Upper lobe of left lung (tissue), 6 donors: ENCODE data around the gene ZNF787. TPM values are rescaled to one million over a fixed set of nuclear protein-coding genes. Genes with fewer than 3 reads are reported as not detected.
A peak's percentile ranks its signal among the peaks of the same experiment; 100 is the strongest.

Experiments
- ATAC-seq, 2 donors: fragments of 200-7000 bp; cut with Tn5 transposase; one replicate each; pipeline ENCODE4 v1.9.1; 2022; ENCODE audit warnings: mild to moderate bottlenecking in 2 of 2, moderate library complexity in 2 of 2; ENCODE audit not compliant: low FRiP score in 2 of 2
- DNase-seq, 2 donors: peaks; one replicate each; pipeline ENCODE4 v3.0.0-alpha.2; 2019 to 2020
- H3K27ac ChIP-seq, 4 donors: fragments of 200-600 bp; sonication (generic); one replicate each; pipeline ENCODE4 v1.5.1; 2016 to 2019
- H3K27me3 ChIP-seq, 4 donors: fragments of 200-600 bp; sonication (generic); one replicate each; pipeline ENCODE4 v1.5.1; 2017 to 2019
- H3K36me3 ChIP-seq, 4 donors: fragments of 200-600 bp; sonication (generic); one replicate each; pipeline ENCODE4 v1.5.1; 2016 to 2019
- H3K4me1 ChIP-seq, 4 donors: fragments of 200-600 bp; sonication (generic); one replicate each; pipeline ENCODE4 v1.5.1; 2018 to 2019
- H3K4me3 ChIP-seq, 4 donors: fragments of 200-600 bp; sonication (generic); one replicate each; pipeline ENCODE4 v1.5.1; 2017 to 2019; ENCODE audit warnings: mild to moderate bottlenecking in 2 of 4, moderate library complexity in 1 of 4
- H3K9me3 ChIP-seq, 4 donors: fragments of 200-600 bp; sonication (generic); one replicate each; pipeline ENCODE4 v1.5.1; 2018 to 2019
- CTCF ChIP-seq, 6 experiments: fragments of 450-650 bp in 4 of 6; fragments of 200-600 bp in 2 of 6; sonication (generic) in 2 of 6; IDR thresholded peaks; one replicate each; pipeline ENCODE4 v1.5.1; 2016 to 2019; ENCODE audit warnings: antibody characterized with exemption in 6 of 6
- EP300 ChIP-seq, 4 donors: sonication (generic); formaldehyde crosslinking; IDR thresholded peaks; one replicate each; pipeline ENCODE4 v1.5.1; 2017; ENCODE audit warnings: antibody characterized with exemption in 4 of 4, control low read depth in 2 of 4
- POLR2A ChIP-seq, 4 donors: fragments of 450-650 bp; IDR thresholded peaks; one replicate each; pipeline ENCODE4 v1.5.1; 2016 to 2017; ENCODE audit warnings: antibody characterized with exemption in 4 of 4, mild to moderate bottlenecking in 2 of 4
- POLR2AphosphoS5 ChIP-seq, 2 donors: sonication (generic); formaldehyde crosslinking; IDR thresholded peaks; one replicate each; pipeline ENCODE4 v1.5.1; 2017; ENCODE audit warnings: antibody characterized with exemption in 2 of 2
- WGBS, 2 donors: methylation state at CpG; one replicate each; pipeline ENCODE4 v1.1.5; 2017 to 2018; 5-methylcytosine and 5-hydroxymethylcytosine counted together
- total RNA-seq, 6 donors: library from RNA; depleted of rRNA in 4 of 6; stranded (reverse); fragments of >200 nt in 4 of 6; gene quantifications; one replicate each; pipeline versions ENCODE4 v1.1.0 to v1.2.1, GENCODE V29; 2016 to 2021
- donor health status: DM: no; HTN: no; CAD: no; lungs with moderate emphysema.
- donor health status: DM: no; HTN: yes; CAD: no; lungs with severe emphysema.

Gene ZNF787
- total RNA-seq, 6 donors from 2014 or later, result 20.5 to 45.4 (median 35.8) TPM

- peak overlapping the region; percentile 66 to 95 (median 90) for H3K4me3 ChIP-seq
- peaks cover 0 to 9% (median 0%) of the 10 kb centered on the region in 4 donors for H3K36me3 ChIP-seq
- H3K4me1 ChIP-seq, result peaks cover 31 to 59% (median 39%) of the 10 kb centered on the region in 4 donors
- DNase-seq (no peak), ATAC-seq (no peak)
- peak overlapping the region; percentile 93 to 99 (median 95) for H3K27ac ChIP-seq
- no peaks in the 10 kb centered on the region for H3K27me3 ChIP-seq
- 16 to 21% methylated on average over 6 of the region's 8 CpGs for WGBS, 2 donors
- TF ChIP-seq POLR2A (IDR thresholded peaks at IDR 0.05), result no peak
- no peak for TF ChIP-seq EP300 (IDR thresholded peaks at IDR 0.05)
- no peak for TF ChIP-seq CTCF (IDR thresholded peaks at IDR 0.05)
- no peak for TF ChIP-seq POLR2AphosphoS5 (IDR thresholded peaks at IDR 0.05)
- H3K9me3 ChIP-seq, result no peaks in the 10 kb centered on the region
These were observed 1.1 kb downstream of the ZNF787 start for GRCh38 chr19:56120002-56120370.

- DNase-seq (no peak), ATAC-seq (no peak)
- TF ChIP-seq POLR2AphosphoS5 (IDR thresholded peaks at IDR 0.05) (no peak), CTCF (IDR thresholded peaks at IDR 0.05) (no peak), EP300 (IDR thresholded peaks at IDR 0.05) (no peak), POLR2A (IDR thresholded peaks at IDR 0.05) (no peak)
- Histone ChIP-seq H3K4me1 (peaks cover 35 to 63% (median 43%) of the 10 kb centered on the region in 4 donors), H3K36me3 (peaks cover 0 to 9% (median 0%) of the 10 kb centered on the region in 4 donors), H3K4me3 (peak overlapping the region in 3 of 4 donors; percentile 85 to 95 (median 94)), H3K27me3 (no peaks in the 10 kb centered on the region), H3K27ac (peak overlapping the region; percentile 93 to 99 (median 95)), H3K9me3 (no peaks in the 10 kb centered on the region)
- WGBS, 2 donors, result 39 to 68% methylated on average over 3 to 16 of the region's 16 CpGs
These were observed 1.5 kb downstream of the ZNF787 start for GRCh38 chr19:56119582-56119978.

- TF ChIP-seq POLR2A (IDR thresholded peaks at IDR 0.05), result no peak
- TF ChIP-seq CTCF (IDR thresholded peaks at IDR 0.05), result no peak
- TF ChIP-seq EP300 (IDR thresholded peaks at IDR 0.05), result no peak
- no peak for TF ChIP-seq POLR2AphosphoS5 (IDR thresholded peaks at IDR 0.05)
- no peak for ATAC-seq
- peak overlapping the region in 2 of 4 donors; percentile 94 to 95 for H3K4me3 ChIP-seq
- peak overlapping the region; percentile 93 to 99 (median 95) for H3K27ac ChIP-seq
- DNase-seq, result no peak
- peaks cover 41 to 70% (median 49%) of the 10 kb centered on the region in 4 donors for H3K4me1 ChIP-seq
- H3K27me3 ChIP-seq, result no peaks in the 10 kb centered on the region
- H3K9me3 ChIP-seq, result no peaks in the 10 kb centered on the region
- WGBS, 2 donors, result 33 to 40% methylated on average over 5 to 8 of the region's 8 CpGs
- peaks cover 0 to 9% (median 0%) of the 10 kb centered on the region in 4 donors for H3K36me3 ChIP-seq
These were observed 2.2 kb downstream of the ZNF787 start for GRCh38 chr19:56118666-56119581.

GRCh38 chr19:56117889-56118288, 3.2 kb downstream of the ZNF787 start:
- Histone ChIP-seq H3K9me3 (no peaks in the 10 kb centered on the region), H3K27me3 (no peaks in the 10 kb centered on the region), H3K27ac (peak overlapping the region in 1 of 4 donors; percentile 33), H3K36me3 (peaks cover 0 to 9% (median 0%) of the 10 kb centered on the region in 4 donors), H3K4me1 (peaks cover 50 to 80% (median 59%) of the 10 kb centered on the region in 4 donors), H3K4me3 (no peak overlapping the region)
- DNase-seq (no peak), ATAC-seq (no peak)
- WGBS, 2 donors, result 76 to 77% methylated on average over 6 to 9 of the region's 9 CpGs
- no peak for TF ChIP-seq CTCF (IDR thresholded peaks at IDR 0.05)
- TF ChIP-seq EP300 (IDR thresholded peaks at IDR 0.05), result no peak
- no peak for TF ChIP-seq POLR2A (IDR thresholded peaks at IDR 0.05)
- TF ChIP-seq POLR2AphosphoS5 (IDR thresholded peaks at IDR 0.05), result no peak
